ENCODE measurements around the gene SHISAL1. TPM values are rescaled to one million over a fixed set of nuclear protein-coding genes. Genes with fewer than 3 reads are reported as not detected.

Gene SHISAL1
- total RNA-seq, 1 donor from 2014 or later = 0.58 TPM

- Mint-ChIP-seq H3K27me3 (ENCODE audit: low read depth) (peaks cover 6% of the 10 kb centered on the region), H3K27ac (no peak overlapping the region), H3K9me3 (peaks cover 4% of the 10 kb centered on the region), H3K4me3 (no peak overlapping the region), H3K4me1 (no peaks in the 10 kb centered on the region), H3K36me3 (no peaks in the 10 kb centered on the region)
- TF ChIP-seq, protein P1, sequence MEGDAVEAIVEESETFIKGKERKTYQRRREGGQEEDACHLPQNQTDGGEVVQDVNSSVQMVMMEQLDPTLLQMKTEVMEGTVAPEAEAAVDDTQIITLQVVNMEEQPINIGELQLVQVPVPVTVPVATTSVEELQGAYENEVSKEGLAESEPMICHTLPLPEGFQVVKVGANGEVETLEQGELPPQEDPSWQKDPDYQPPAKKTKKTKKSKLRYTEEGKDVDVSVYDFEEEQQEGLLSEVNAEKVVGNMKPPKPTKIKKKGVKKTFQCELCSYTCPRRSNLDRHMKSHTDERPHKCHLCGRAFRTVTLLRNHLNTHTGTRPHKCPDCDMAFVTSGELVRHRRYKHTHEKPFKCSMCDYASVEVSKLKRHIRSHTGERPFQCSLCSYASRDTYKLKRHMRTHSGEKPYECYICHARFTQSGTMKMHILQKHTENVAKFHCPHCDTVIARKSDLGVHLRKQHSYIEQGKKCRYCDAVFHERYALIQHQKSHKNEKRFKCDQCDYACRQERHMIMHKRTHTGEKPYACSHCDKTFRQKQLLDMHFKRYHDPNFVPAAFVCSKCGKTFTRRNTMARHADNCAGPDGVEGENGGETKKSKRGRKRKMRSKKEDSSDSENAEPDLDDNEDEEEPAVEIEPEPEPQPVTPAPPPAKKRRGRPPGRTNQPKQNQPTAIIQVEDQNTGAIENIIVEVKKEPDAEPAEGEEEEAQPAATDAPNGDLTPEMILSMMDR (IDR thresholded peaks at IDR 0.05; ENCODE audit: unreplicated experiment) = no peak
- DNase-seq (ENCODE audit: low spot score in 2 of 2, unreplicated experiment in 2 of 2) = no peak
Measured at GRCh38 chr22:44217346-44217745, 95.4 kb downstream of the SHISAL1 start.

- Mint-ChIP-seq H3K4me3 (no peak overlapping the region), H3K36me3 (no peaks in the 10 kb centered on the region), H3K27ac (no peak overlapping the region), H3K27me3 (ENCODE audit: low read depth) (peaks cover 14% of the 10 kb centered on the region), H3K9me3 (peaks cover under 1% of the 10 kb centered on the region), H3K4me1 (no peaks in the 10 kb centered on the region)
- DNase-seq (ENCODE audit: low spot score in 2 of 2, unreplicated experiment in 2 of 2) = no peak
- TF ChIP-seq, protein P1 (IDR thresholded peaks at IDR 0.05; ENCODE audit: unreplicated experiment) = no peak
Measured at GRCh38 chr22:44215287-44215686, 97.5 kb downstream of the SHISAL1 start.

DNA sequence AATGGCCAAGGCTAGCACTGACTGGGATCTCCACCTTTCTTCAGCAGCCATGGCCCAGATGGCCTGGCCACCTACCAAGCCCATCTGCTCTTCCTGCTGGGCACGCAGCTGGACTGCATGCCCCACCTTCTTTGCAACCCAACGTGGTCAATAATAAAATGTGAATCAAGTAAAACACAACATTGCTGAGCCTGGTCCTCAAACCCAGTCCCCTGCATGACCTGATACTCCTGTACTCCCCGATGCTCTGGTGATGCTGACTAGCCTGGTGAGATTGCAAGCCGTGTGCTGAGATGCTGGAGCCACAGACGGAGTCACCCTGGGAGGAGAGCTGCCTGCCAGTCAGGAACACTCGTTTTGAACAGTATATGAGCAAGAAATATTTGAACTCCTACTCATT, 98.0 kb downstream of the SHISAL1 start:
- no peak overlapping the region for H3K27ac Mint-ChIP-seq
- H3K4me3 Mint-ChIP-seq = no peak overlapping the region
- no peaks in the 10 kb centered on the region for H3K36me3 Mint-ChIP-seq
- TF ChIP-seq, protein P1 (IDR thresholded peaks at IDR 0.05; ENCODE audit: unreplicated experiment) = no peak
- no peak for DNase-seq (ENCODE audit: low spot score in 2 of 2, unreplicated experiment in 2 of 2)
- H3K27me3 Mint-ChIP-seq (ENCODE audit: low read depth) = peaks cover 16% of the 10 kb centered on the region
- no peaks in the 10 kb centered on the region for H3K4me1 Mint-ChIP-seq
- peaks cover 6% of the 10 kb centered on the region for H3K9me3 Mint-ChIP-seq

- no peak overlapping the region for H3K27ac Mint-ChIP-seq
- H3K27me3 Mint-ChIP-seq (ENCODE audit: low read depth) = peaks cover 18% of the 10 kb centered on the region
- no peaks in the 10 kb centered on the region for H3K4me1 Mint-ChIP-seq
- TF ChIP-seq, protein P1 (IDR thresholded peaks at IDR 0.05; ENCODE audit: unreplicated experiment) = no peak
- H3K36me3 Mint-ChIP-seq = peaks cover 1% of the 10 kb centered on the region
- no peak for DNase-seq (ENCODE audit: low spot score in 2 of 2, unreplicated experiment in 2 of 2)
- H3K9me3 Mint-ChIP-seq = peaks cover 11% of the 10 kb centered on the region
- no peak overlapping the region for H3K4me3 Mint-ChIP-seq
Measured at GRCh38 chr22:44214187-44214586, 98.6 kb downstream of the SHISAL1 start.

GRCh38 chr22:44213489-44214043, 99.2 kb downstream of the SHISAL1 start:
- Mint-ChIP-seq H3K4me1 (no peaks in the 10 kb centered on the region), H3K4me3 (no peak overlapping the region), H3K36me3 (peaks cover 1% of the 10 kb centered on the region), H3K27ac (no peak overlapping the region), H3K9me3 (peaks cover 16% of the 10 kb centered on the region), H3K27me3 (ENCODE audit: low read depth) (peaks cover 23% of the 10 kb centered on the region)
- TF ChIP-seq, protein P1 (IDR thresholded peaks at IDR 0.05; ENCODE audit: unreplicated experiment) = no peak
- no peak for DNase-seq (ENCODE audit: low spot score in 2 of 2, unreplicated experiment in 2 of 2)

DNA sequence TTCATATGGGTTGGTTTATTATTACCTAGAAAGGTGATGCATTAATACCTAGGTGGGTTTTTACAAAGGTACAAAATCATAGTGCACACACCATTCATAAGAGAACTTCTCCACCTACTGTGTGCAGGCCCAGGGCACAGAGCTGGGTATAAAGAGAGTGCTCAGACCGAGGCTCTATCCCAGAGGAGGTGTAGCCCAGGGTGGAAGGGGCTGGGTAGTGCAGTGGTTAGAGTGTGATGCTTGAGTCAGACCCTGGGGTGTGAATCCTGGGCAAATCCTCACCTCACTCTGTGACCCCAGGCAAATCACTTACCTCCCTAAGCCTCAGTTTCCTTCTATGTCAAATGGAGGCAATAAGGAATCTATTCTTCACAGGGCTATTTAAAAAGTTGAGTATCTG, 99.8 kb downstream of the SHISAL1 start:
- DNase-seq (ENCODE audit: low spot score in 2 of 2, unreplicated experiment in 2 of 2) = no peak
- no peak overlapping the region for H3K27ac Mint-ChIP-seq
- H3K9me3 Mint-ChIP-seq = peaks cover 16% of the 10 kb centered on the region

More for the DNA sequence above, 99.8 kb downstream of the SHISAL1 start:
- H3K4me3 Mint-ChIP-seq = no peak overlapping the region
- peaks cover 1% of the 10 kb centered on the region for H3K36me3 Mint-ChIP-seq
- TF ChIP-seq, protein P1 (IDR thresholded peaks at IDR 0.05; ENCODE audit: unreplicated experiment) = no peak
- no peaks in the 10 kb centered on the region for H3K4me1 Mint-ChIP-seq
- H3K27me3 Mint-ChIP-seq (ENCODE audit: low read depth) = peaks cover 27% of the 10 kb centered on the region

Data from mesothelial cell of epicardium (in vitro differentiated cells).